Hepatocyte (in vitro differentiated cells): ENCODE results near the gene TNFRSF6B.
"Not testable (repeated sequence)": the region's sequence is repeated elsewhere in the genome, so short reads cannot be mapped to it uniquely, and the experiment has no call there.

Experiments used
- EZH2phosphoT487 ChIP-seq: fragments of 200-600 bp; sonication (generic); IDR thresholded peaks from one replicate; pipeline ENCODE4 v1.6.1; 2018; ENCODE audit warnings: antibody characterized with exemption, mild to moderate bottlenecking, low read depth, moderate library complexity; ENCODE audit not compliant: unreplicated experiment, severe bottlenecking
- TF ChIP-seq, protein P1 (sequence below): fragments of 200-600 bp; sonication (generic); IDR thresholded peaks from 2 replicates; pipeline ENCODE4 v1.5.1; 2016; ENCODE audit warnings: antibody characterized with exemption, mild to moderate bottlenecking; ENCODE audit not compliant: poor library complexity

DNA sequence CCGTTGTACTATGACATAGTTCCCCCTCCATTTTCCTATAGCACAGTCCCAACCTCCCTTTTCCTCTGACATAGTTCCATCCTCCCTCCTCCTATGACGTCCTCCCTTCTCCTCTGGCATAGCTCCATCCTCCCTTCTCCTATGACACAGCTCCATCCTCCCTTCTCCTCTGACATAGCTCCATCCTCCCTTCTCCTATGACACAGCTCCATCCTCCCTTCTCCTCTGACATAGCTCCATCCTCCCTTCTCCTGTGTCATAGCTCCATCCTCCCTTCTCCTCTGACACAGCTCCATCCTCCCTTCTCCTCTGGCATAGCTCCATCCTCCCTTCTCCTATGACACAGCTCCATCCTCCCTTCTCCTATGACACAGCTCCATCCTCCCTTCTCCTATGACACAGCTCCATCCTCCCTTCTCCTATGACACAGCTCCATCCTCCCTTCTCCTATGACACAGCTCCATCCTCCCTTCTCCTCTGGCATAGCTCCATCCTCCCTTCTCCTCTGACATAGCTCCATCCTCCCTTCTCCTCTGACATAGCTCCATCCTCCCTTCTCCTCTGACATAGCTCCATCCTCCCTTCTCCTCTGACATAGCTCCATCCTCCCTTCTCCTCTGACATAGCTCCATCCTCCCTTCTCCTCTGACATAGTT is 26.6 kb downstream of the TNFRSF6B start:
- TF ChIP-seq, protein P1, sequence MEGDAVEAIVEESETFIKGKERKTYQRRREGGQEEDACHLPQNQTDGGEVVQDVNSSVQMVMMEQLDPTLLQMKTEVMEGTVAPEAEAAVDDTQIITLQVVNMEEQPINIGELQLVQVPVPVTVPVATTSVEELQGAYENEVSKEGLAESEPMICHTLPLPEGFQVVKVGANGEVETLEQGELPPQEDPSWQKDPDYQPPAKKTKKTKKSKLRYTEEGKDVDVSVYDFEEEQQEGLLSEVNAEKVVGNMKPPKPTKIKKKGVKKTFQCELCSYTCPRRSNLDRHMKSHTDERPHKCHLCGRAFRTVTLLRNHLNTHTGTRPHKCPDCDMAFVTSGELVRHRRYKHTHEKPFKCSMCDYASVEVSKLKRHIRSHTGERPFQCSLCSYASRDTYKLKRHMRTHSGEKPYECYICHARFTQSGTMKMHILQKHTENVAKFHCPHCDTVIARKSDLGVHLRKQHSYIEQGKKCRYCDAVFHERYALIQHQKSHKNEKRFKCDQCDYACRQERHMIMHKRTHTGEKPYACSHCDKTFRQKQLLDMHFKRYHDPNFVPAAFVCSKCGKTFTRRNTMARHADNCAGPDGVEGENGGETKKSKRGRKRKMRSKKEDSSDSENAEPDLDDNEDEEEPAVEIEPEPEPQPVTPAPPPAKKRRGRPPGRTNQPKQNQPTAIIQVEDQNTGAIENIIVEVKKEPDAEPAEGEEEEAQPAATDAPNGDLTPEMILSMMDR: not testable (repeated sequence)
- TF ChIP-seq EZH2phosphoT487: not testable (repeated sequence)
